ENCODE results near the gene FOXJ3. TPM values are rescaled to one million over a fixed set of nuclear protein-coding genes. Genes with fewer than 3 reads are reported as not detected.

FOXJ3 gene
- total and polyA plus RNA-seq, 2 of the 13 experiments (the other 11 are each of a cell fraction or from before 2014, with no cell fraction given), result 16.6 to 48.5 TPM

DNA sequence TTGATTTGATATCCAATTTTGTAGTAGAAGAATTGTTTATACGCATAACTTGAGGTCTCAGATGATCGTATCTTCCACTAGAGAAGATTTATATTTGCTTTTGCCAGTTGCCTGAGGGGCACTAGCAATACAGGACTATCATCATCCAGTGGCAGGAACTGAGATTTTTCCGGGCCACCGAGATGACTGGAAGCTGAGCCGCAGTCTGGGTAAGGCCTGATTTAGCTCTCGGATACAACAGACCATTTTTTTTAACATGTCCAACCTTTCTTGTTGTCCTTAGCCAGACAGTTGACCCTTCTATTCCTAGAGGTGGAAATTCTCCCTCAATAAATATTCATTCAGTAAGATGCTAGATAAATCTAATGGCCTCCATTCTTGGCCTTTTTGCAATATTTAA, 207.3 kb downstream of the FOXJ3 start:
- FAIRE-seq (no peak), ATAC-seq (no peak), DNase-seq (ENCODE audit: low spot score) (no peak)
- H3K27me3 ChIP-seq (ENCODE audit: control insufficient read depth in 1 of 2, insufficient read depth in 2 of 2, low read length in 2 of 2), result peaks cover 2 to 18% of the 10 kb centered on the region in 2 experiments; a peak in 4 of 5 replicates
- H3K27ac ChIP-seq (ENCODE audit: extremely low read length, insufficient read depth, low read length), result no peak overlapping the region
- in situ Hi-C loops (cut with HindIII; ENCODE audit: extremely low pct_ligation_motif_present, low pct_unique_long_range_greater_than_20kb) (no loop called here), intact Hi-C loops (cut with micrococcal nuclease; ENCODE audit: unreplicated experiment) (no loop called here)
- BruUV-seq (replicated peaks), result no TSS peak
- H3K4me2 ChIP-seq (ENCODE audit: low read depth, low read length), result no peak overlapping the region
- ChIA-PET POLR2A (no interaction called here), CTCF (ENCODE audit: low intra/inter-chr PET ratio, low total read pairs) (no interaction called here)
- no peaks in the 10 kb centered on the region for H3K4me1 ChIP-seq (ENCODE audit: insufficient read depth, low read length)
- no peaks in the 10 kb centered on the region for H3K79me2 ChIP-seq (ENCODE audit: insufficient read depth, low read length)
- TF ChIP-seq, protein P1, sequence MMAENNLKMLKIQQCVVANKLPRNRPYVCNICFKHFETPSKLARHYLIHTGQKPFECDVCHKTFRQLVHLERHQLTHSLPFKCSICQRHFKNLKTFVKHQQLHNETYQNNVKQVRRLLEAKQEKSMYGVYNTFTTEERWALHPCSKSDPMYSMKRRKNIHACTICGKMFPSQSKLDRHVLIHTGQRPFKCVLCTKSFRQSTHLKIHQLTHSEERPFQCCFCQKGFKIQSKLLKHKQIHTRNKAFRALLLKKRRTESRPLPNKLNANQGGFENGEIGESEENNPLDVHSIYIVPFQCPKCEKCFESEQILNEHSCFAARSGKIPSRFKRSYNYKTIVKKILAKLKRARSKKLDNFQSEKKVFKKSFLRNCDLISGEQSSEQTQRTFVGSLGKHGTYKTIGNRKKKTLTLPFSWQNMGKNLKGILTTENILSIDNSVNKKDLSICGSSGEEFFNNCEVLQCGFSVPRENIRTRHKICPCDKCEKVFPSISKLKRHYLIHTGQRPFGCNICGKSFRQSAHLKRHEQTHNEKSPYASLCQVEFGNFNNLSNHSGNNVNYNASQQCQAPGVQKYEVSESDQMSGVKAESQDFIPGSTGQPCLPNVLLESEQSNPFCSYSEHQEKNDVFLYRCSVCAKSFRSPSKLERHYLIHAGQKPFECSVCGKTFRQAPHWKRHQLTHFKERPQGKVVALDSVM (CRISPR knock-in tag; IDR thresholded peaks at IDR 0.05), result no peak
- TF ChIP-seq KLF16 (CRISPR knock-in tag; IDR thresholded peaks at IDR 0.05), result no peak
- no peak overlapping the region for H3K9ac ChIP-seq (ENCODE audit: insufficient read depth, low read depth, low read length)
- no peak overlapping the region for H2AFZ ChIP-seq (ENCODE audit: low read length)
- H3K36me3 ChIP-seq (replicated peaks in 1 of 2; ENCODE audit: control insufficient read depth in 1 of 2, insufficient read depth in 2 of 2, low read length in 2 of 2), result no peaks in the 10 kb centered on the region
- no peaks in the 10 kb centered on the region for H3K9me3 ChIP-seq (ENCODE audit: low read length)
- H4K20me1 ChIP-seq (ENCODE audit: insufficient read depth, low read length), result no peaks in the 10 kb centered on the region
- no peak overlapping the region for H3K4me3 ChIP-seq (replicated peaks in 1 of 3; ENCODE audit: insufficient read depth in 1 of 3, low read depth in 2 of 3, low read length in 3 of 3)
- 47% methylated on average over 6 of the region's 6 CpGs for WGBS (ENCODE audit: low lambda C conversion rate)

Other genes starting within 250 kb of the FOXJ3 start
- not detected in 2 replicates for gene GUCA2B, start 181.8 kb downstream of the FOXJ3 start, total RNA-seq (2016; rRNA removed; fragmentation: Illumina TruSeq; extraction: Trizol)
- gene GUCA2B, start 181.8 kb downstream of the FOXJ3 start, polyA plus RNA-seq (2011; rRNA removed), result not detected in 2 replicates
- not detected in 2 replicates for gene GUCA2A, start 170.5 kb downstream of the FOXJ3 start, total RNA-seq (2016; rRNA removed; fragmentation: Illumina TruSeq; extraction: Trizol)
- not detected in 2 replicates for gene GUCA2A, start 170.5 kb downstream of the FOXJ3 start, polyA plus RNA-seq (2011; rRNA removed)
- gene RIMKLA, start 45.6 kb upstream of the FOXJ3 start, total RNA-seq (2016; rRNA removed; fragmentation: Illumina TruSeq; extraction: Trizol), result 2.5 and 4.1 TPM in 2 replicates
- gene RIMKLA, start 45.6 kb upstream of the FOXJ3 start, polyA plus RNA-seq (2011; rRNA removed), result 2.8 and 3.8 TPM in 2 replicates
- 0.13 TPM in 1 of 2 replicates, not detected in the other for gene ZMYND12, start 120.8 kb upstream of the FOXJ3 start, total RNA-seq (2016; rRNA removed; fragmentation: Illumina TruSeq; extraction: Trizol)
- 0.29 and 0.71 TPM in 2 replicates for gene ZMYND12, start 120.8 kb upstream of the FOXJ3 start, polyA plus RNA-seq (2011; rRNA removed)
- gene PPCS, start 121.3 kb upstream of the FOXJ3 start, total RNA-seq (2016; rRNA removed; fragmentation: Illumina TruSeq; extraction: Trizol), result 38.9 and 51.0 TPM in 2 replicates
- 13.4 and 14.5 TPM in 2 replicates for gene PPCS, start 121.3 kb upstream of the FOXJ3 start, polyA plus RNA-seq (2011; rRNA removed)
- 0.77 and 1.2 TPM in 2 replicates for gene CCDC30, start 128.1 kb upstream of the FOXJ3 start, total RNA-seq (2016; rRNA removed; fragmentation: Illumina TruSeq; extraction: Trizol)
- 0.25 and 0.29 TPM in 2 replicates for gene CCDC30, start 128.1 kb upstream of the FOXJ3 start, polyA plus RNA-seq (2011; rRNA removed)